Activated naive CD4-positive, alpha-beta T cell (primary cell): Measurements from ENCODE around the gene TRABD.

Experiments used
- DNase-seq, 4 experiments: peaks; one replicate each; lab custom pipeline; 2025; lab: John Stamatoyannopoulos, UW

TRABD gene

DNA sequence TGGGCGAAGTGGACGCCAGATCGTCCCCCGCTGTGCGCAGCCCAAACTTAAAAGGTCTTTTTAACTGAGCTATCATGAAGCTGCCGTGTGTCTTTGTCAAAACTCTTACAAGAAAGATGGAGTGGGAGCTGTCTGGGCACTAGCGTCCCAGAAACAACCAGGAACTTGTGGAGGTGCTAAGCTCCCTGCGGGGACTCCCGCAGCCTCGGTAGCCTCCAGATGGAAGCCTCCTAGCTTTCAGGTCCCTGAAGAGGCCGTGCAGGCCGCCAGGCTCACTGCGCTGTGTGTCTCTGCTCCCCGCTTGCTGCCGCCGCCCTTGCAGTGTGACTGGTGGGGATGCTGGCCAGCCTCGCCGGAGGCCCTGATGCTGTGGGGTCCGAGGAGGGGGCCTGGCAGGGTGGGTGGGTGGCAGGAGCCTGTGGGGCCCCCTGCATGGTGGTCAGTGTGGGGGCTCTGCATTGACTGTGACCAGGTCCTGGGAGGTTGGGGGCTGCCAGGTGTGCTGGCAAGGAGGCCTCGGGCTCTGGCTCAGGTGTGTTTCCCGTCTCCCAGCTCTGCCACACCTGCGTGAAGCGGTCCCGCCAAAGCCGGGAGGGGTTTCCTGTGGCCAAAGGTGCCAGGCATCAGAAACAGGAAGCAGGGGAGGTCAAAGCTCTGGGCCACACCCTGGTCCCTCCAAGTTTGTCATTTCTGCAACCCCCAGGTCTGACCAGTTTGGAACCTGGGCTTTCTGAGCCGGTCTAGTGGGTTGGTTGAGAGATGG, 1.2 kb downstream of the TRABD start:
- no peak for DNase-seq

- DNase-seq: no peak
These were observed 2.6 kb downstream of the TRABD start for GRCh38 chr22:50188356-50188755.

GRCh38 chr22:50189184-50189848, 3.6 kb downstream of the TRABD start:
- DNase-seq: no peak

GRCh38 chr22:50189849-50190181, 4.1 kb downstream of the TRABD start:
- no peak for DNase-seq

GRCh38 chr22:50190182-50190940, 4.6 kb downstream of the TRABD start:
- DNase-seq: peak in 3 of 4 experiments; percentile 44 to 83 (median 78)

- DNase-seq: peak in 3 of 4 experiments; percentile 29 to 68 (median 61)
These were observed 5.4 kb downstream of the TRABD start for GRCh38 chr22:50190941-50191741.

- peak in 2 of 4 experiments; percentile 48 to 59 for DNase-seq
These were observed 6.9 kb downstream of the TRABD start for GRCh38 chr22:50192436-50193204.

- no peak for DNase-seq
These were observed 7.9 kb downstream of the TRABD start for GRCh38 chr22:50193621-50194020.

DNA sequence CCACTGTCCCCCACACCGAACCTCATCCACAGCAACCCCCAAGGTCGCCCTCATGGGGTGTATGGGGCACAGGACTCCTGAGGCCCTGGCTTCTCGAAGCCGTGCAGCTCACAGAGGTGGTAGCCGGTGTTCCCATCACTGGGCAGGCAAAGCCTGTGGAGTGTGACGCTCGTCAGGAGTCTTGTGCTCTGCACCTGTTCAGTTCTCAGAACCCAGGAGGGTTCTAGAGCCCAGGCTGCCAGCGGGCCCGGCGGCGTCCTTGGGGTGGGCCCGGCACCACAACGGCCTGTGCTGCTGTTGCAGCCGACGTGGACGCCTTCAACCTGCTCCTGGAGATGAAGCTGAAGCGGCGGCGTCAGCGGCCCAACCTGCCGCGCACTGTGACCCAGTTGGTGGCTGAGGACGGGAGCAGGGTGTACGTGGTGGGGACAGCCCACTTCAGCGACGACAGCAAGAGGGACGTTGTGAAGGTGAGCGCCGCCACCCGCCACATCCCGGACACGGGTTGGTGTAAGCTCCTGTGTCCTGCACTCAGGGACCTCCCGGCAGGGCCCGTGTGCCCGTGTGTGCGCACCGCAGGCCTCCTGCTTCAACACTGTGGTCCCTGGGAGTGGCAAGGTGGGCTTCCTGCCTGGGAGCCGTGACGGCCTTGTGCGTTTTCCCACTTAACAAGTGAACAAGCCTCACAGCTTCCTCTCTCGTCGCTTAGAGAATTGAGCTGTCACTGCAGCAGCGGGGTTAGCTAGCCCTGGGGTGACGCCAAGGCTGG, 8.5 kb downstream of the TRABD start:
- no peak for DNase-seq

- no peak for DNase-seq
These were observed 10.5 kb downstream of the TRABD start for GRCh38 chr22:50196256-50196655.

DNA sequence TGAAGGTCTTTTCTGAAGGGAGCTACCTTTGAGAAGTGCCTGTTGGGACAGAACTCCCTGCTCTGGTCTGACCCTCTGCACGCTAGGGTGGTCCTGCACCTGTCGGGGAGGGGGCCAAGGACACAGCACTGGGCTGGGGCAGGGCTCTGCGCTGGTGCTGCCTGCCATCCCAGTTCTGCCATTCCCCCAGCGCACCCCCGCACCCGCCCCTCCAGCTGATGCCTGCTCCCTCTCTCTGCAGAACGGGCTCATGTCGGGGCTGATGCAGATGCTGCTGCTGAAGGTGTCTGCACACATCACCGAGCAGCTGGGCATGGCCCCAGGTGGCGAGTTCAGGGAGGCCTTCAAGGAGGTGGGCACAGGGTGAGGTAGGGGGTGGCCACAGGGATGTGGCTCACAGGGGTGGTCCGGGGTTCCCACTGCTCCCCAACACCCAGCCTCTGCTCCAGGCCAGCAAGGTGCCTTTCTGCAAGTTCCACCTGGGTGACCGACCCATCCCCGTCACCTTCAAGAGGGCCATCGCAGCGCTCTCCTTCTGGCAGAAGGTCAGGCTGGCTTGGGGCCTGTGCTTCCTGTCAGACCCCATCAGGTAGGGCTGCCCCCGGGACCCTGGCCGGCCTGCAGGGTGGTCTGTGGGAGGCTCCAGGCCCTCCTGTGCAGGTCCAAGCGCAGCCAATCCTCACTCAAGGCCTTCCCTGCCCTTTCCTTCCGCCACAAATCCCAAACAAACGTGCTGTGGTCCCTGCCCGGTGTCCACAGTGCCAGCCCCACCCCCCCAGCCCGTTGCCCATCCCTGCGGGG, 11.5 kb downstream of the TRABD start:
- no peak for DNase-seq

DNA sequence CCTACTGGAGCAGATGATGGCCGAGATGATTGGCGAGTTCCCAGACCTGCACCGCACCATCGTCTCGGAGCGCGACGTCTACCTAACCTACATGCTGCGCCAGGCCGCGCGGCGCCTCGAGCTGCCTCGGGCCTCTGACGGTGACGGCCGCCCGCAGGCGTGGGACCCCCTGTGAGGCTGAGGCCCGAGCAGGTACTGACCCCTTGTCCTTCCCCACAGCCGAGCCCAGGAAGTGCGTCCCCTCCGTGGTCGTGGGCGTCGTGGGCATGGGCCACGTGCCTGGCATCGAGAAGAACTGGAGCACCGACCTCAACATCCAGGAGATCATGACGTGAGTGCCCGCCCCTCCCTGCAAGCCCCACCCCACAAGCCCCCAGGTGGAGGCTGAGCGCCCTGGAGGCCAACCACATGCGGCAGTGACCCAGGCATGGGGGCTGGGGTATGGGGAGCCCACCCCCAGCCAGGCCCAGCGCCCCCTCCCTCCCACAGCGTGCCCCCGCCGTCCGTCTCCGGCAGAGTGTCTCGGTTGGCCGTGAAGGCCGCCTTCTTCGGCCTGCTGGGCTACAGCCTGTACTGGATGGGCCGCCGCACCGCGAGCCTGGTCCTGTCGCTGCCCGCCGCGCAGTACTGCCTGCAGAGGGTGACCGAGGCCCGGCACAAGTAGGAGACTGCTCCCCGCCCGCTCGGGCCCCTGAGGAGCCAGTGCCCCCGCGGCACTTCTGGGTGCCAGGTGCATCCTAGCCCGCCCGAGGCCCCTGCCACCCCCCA, 12.3 kb downstream of the TRABD start:
- DNase-seq: no peak

DNA sequence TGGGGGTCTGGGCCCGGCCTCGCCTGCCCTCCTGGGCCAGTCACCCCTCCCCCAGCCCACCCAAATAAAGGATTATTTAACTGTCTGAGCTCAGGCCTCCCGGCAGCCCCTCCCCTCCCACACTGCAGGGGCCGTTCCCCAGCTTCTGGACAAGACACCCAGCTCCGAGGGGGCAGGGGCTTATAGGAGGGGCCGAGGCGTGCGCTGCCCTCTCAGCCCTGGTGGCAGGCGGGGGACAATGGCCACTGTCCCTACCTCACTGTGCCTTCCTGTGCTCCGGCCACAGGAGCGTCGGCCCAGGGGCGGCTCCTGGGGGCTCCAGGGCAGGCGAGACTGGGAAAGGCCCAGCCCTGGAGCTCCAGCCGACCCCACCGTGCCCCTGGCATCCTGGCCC, 12.9 kb downstream of the TRABD start:
- no peak for DNase-seq

- no peak for DNase-seq
These were observed 13.6 kb downstream of the TRABD start for GRCh38 chr22:50199251-50199721.

DNA sequence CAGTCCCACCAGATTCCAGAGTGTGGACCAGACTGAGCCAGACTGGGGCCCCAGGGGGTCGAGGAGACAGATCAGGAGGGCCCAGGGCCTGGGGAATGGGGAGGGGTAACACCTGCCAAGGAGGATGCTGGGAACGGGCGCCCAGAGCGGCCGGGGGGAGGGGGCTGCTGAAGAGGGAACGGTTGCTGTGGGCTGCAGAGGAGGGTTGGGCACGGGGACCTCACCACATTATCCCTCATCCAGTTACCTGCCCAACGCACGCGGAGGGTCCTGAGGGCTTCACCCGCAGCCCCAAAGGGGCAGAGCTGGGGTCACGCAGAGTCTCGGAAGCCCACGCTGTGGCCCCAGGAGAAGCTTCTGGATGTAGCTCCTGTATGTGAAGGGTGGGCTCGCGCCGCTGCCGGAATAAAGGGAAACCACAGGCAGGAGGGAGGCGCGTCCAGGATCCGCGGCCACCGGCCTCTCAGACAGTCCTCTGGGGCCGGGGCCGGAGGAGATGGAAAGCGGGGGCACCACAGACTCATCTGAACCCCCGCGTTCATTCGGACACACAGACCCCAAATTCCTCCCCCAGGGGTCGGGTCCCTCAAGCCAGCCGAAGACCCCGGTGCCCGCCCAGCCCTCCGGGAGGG, 14.2 kb downstream of the TRABD start:
- DNase-seq: no peak

DNA sequence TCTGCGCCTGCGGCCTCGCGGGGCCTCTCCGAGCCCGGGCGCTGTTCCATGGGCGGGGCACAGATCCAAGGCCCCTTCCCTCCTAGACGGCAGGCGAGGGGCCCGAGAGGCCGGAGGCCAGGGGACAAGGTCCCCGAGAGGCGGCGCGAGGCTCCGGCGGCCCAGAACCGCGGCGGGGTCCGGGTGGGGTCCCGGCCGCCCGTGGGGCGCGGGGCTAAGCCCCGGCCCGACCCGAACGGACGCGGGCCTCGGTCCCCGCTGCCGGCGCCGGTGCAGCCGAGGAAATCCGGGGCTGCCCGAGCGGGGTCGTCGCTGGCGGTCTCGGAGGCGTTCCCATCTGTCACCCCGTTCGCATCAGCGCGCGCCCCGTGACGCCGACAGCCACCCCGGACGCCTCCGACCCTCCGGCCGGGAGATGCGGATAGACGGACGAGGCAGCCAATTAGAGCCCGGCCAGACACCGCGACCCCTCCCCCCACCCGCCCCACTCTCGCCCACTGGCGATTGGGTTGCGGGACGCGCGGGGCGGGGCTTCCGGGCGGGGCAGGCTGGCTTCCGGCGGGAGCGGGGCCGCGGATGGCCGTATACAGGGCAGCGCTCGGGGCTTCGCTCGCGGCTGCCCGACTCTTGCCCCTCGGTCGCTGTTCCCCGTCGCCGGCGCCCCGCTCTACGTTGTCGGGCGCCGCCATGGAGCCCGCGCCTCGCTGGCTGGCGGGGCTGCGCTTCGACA, 14.9 kb downstream of the TRABD start, which contains the start of gene SELENOO:
Gene SELENOO, plus strand, starts transcription at position 551 of the 730 bp plus-strand sequence. Its CDS starts 26 bp downstream, at position 577.
- peak; percentile 80 to 92 (median 88) for DNase-seq
